NT2/D1 (cell line): ENCODE data around the gene SCAMP1.

Source experiments
- DNase-seq: peaks from one replicate; pipeline ENCODE4 v3.0.0-alpha.2; 2011; ENCODE audit warnings: low read depth, low spot score
- H3K27me3 ChIP-seq: 2 replicates; pipeline ENCODE4 v1.6.0; 2011; ENCODE audit warnings: mild to moderate bottlenecking; ENCODE audit not compliant: insufficient read length, insufficient read depth
- H3K36me3 ChIP-seq: 2 replicates; pipeline ENCODE4 v1.6.1; 2011; ENCODE audit warnings: mild to moderate bottlenecking, low read length, mixed read lengths; ENCODE audit not compliant: insufficient read depth, insufficient read length
- H3K4me1 ChIP-seq: 2 replicates; pipeline ENCODE4 v1.5.1; 2011; ENCODE audit not compliant: insufficient read depth, insufficient read length
- H3K4me3 ChIP-seq: 2 replicates; pipeline ENCODE4 v1.5.1; 2011; ENCODE audit warnings: low read depth; ENCODE audit not compliant: insufficient read length
- H3K9ac ChIP-seq: 2 replicates; pipeline ENCODE4 v1.6.0; 2011; ENCODE audit warnings: low read depth; ENCODE audit not compliant: insufficient read length
- H3K9me3 ChIP-seq: 2 replicates; pipeline ENCODE4 v1.5.1; 2011; ENCODE audit warnings: mild to moderate bottlenecking, low read length; ENCODE audit not compliant: insufficient read depth
- SUZ12 ChIP-seq: IDR thresholded peaks from 2 replicates; pipeline ENCODE4 v1.6.1; 2011; ENCODE audit not compliant: insufficient read length, insufficient read depth; ENCODE audit errors: extremely low read depth
- YY1 ChIP-seq: IDR thresholded peaks from 2 replicates; pipeline ENCODE4 v1.6.1; 2011; ENCODE audit not compliant: insufficient read length, insufficient read depth
- ZNF274 ChIP-seq: IDR thresholded peaks from 2 replicates; pipeline ENCODE4 v1.6.1; 2011; ENCODE audit warnings: mild to moderate bottlenecking, low read depth, low read length

The SCAMP1 gene

GRCh38 chr5:78328585-78329173 lies 31.7 kb upstream of the SCAMP1 start:
- TF ChIP-seq ZNF274 (no peak), YY1 (no peak), SUZ12 (no peak)
- no peak overlapping the region for H3K4me3 ChIP-seq
- H3K27me3 ChIP-seq = no peaks in the 10 kb centered on the region
- no peaks in the 10 kb centered on the region for H3K9me3 ChIP-seq
- H3K9ac ChIP-seq = no peak overlapping the region
- H3K36me3 ChIP-seq = no peaks in the 10 kb centered on the region
- no peak for DNase-seq
- no peaks in the 10 kb centered on the region for H3K4me1 ChIP-seq

- Histone ChIP-seq H3K9me3 (no peaks in the 10 kb centered on the region), H3K4me3 (no peak overlapping the region), H3K4me1 (no peaks in the 10 kb centered on the region), H3K36me3 (no peaks in the 10 kb centered on the region), H3K9ac (no peak overlapping the region), H3K27me3 (no peaks in the 10 kb centered on the region)
- no peak for DNase-seq
- no peak for TF ChIP-seq YY1
- TF ChIP-seq ZNF274 = no peak
- TF ChIP-seq SUZ12 = no peak
Observed at GRCh38 chr5:78331523-78332080, 28.8 kb upstream of the SCAMP1 start.

- no peak for DNase-seq
- peaks cover 8% of the 10 kb centered on the region for H3K9me3 ChIP-seq
- no peak overlapping the region for H3K4me3 ChIP-seq
- H3K4me1 ChIP-seq = no peaks in the 10 kb centered on the region
- TF ChIP-seq ZNF274 (no peak), YY1 (no peak), SUZ12 (no peak)
- no peaks in the 10 kb centered on the region for H3K36me3 ChIP-seq
- no peak overlapping the region for H3K9ac ChIP-seq
- H3K27me3 ChIP-seq = no peaks in the 10 kb centered on the region
Observed at GRCh38 chr5:78334811-78335210, 25.6 kb upstream of the SCAMP1 start.

GRCh38 chr5:78335976-78336375 lies 24.4 kb upstream of the SCAMP1 start:
- no peaks in the 10 kb centered on the region for H3K36me3 ChIP-seq
- peaks cover 8% of the 10 kb centered on the region for H3K9me3 ChIP-seq
- H3K4me1 ChIP-seq = no peaks in the 10 kb centered on the region
- TF ChIP-seq ZNF274 (no peak), SUZ12 (no peak), YY1 (no peak)
- no peak for DNase-seq
- no peak overlapping the region for H3K4me3 ChIP-seq
- no peaks in the 10 kb centered on the region for H3K27me3 ChIP-seq
- H3K9ac ChIP-seq = no peak overlapping the region

- Histone ChIP-seq H3K4me1 (no peaks in the 10 kb centered on the region), H3K9me3 (peaks cover 8% of the 10 kb centered on the region), H3K4me3 (no peak overlapping the region), H3K9ac (no peak overlapping the region), H3K27me3 (no peaks in the 10 kb centered on the region), H3K36me3 (no peaks in the 10 kb centered on the region)
- DNase-seq = no peak
- TF ChIP-seq YY1 (no peak), ZNF274 (no peak), SUZ12 (no peak)
Observed at GRCh38 chr5:78336698-78337097, 23.7 kb upstream of the SCAMP1 start.

GRCh38 chr5:78339617-78340436 lies 20.6 kb upstream of the SCAMP1 start:
- Histone ChIP-seq H3K4me1 (no peaks in the 10 kb centered on the region), H3K27me3 (no peaks in the 10 kb centered on the region), H3K9ac (no peak overlapping the region), H3K9me3 (peaks cover 16% of the 10 kb centered on the region), H3K4me3 (no peak overlapping the region), H3K36me3 (no peaks in the 10 kb centered on the region)
- TF ChIP-seq ZNF274 (no peak), SUZ12 (no peak), YY1 (no peak)
- DNase-seq = no peak

- peaks cover 16% of the 10 kb centered on the region for H3K9me3 ChIP-seq
Observed at GRCh38 chr5:78341440-78341839, 19.0 kb upstream of the SCAMP1 start.

More at GRCh38 chr5:78341440-78341839, 19.0 kb upstream of the SCAMP1 start:
- DNase-seq = no peak
- no peak overlapping the region for H3K9ac ChIP-seq
- no peaks in the 10 kb centered on the region for H3K36me3 ChIP-seq
- TF ChIP-seq YY1 = no peak
- TF ChIP-seq ZNF274 = no peak
- TF ChIP-seq SUZ12 = no peak
- H3K27me3 ChIP-seq = no peaks in the 10 kb centered on the region
- H3K4me1 ChIP-seq = no peaks in the 10 kb centered on the region
- no peak overlapping the region for H3K4me3 ChIP-seq
